ENCODE data around the gene ZNF536.
A peak's percentile ranks its signal among the peaks of the same experiment; 100 is the strongest.

The ZNF536 gene

DNA sequence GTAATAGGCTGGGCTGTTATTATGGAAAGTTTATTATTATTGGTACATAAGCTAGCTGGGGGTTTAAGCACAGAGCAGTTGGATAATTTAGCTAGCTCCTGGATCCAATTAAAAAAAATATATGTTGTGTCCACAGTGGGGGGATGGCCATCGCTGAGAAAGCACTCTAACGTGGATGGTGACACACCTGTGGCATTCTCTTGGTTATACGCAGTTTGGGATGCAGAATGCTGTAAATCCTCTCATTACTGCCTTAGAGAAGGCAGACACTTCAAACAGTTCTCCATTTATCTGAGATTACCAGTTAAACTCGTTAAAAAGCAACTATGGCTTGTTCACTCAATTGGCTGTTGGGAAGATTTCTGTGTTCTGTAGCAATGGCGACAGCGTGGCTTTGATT is 2.4 kb upstream of the ZNF536 start:
- Mint-ChIP-seq H3K36me3 (no peaks in the 10 kb centered on the region), H3K27ac (no peak overlapping the region), H3K4me3 (no peak overlapping the region), H3K9me3 (no peaks in the 10 kb centered on the region), H3K4me1 (no peaks in the 10 kb centered on the region)
- no peak for ATAC-seq
- no peak for DNase-seq (ENCODE audit: low spot score in 2 of 2)

DNA sequence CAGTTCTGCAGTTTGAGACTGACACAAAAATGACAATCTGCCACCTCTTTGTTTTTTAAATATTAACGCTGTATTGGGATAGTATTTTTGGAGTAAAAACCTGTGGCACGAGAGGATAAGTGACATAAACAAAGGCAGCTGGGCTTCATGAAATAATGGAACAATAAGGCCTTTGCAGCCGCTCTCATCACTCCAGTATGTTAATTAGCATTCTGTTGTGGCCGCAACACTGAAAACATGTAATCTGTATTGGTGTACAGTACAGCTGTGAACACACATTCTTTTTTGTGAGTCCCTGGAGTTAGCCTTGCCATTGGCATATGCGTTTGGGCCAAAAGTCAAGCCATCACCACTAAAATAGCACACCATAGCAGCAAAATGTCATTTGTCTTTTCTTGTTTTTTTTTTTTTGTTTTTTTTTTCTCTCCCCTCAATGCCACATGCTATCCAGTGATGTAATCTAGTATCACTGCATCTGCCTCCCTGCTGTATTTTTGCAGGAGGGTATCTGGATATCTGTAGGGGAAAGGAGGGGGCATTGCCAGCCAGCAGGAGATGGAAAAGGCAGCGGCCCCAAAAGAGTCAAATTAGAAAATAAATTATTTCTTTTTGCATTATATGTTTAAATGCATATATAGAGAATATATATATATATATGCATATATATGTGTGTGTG is 885 bp upstream of the ZNF536 start:
- Mint-ChIP-seq H3K36me3 (no peaks in the 10 kb centered on the region), H3K4me3 (no peak overlapping the region), H3K4me1 (no peaks in the 10 kb centered on the region), H3K9me3 (no peaks in the 10 kb centered on the region), H3K27ac (no peak overlapping the region)
- ATAC-seq (no peak), DNase-seq (ENCODE audit: low spot score in 2 of 2) (no peak)

- Mint-ChIP-seq H3K9me3 (no peaks in the 10 kb centered on the region), H3K4me1 (no peaks in the 10 kb centered on the region), H3K27ac (no peak overlapping the region), H3K36me3 (no peaks in the 10 kb centered on the region), H3K4me3 (no peak overlapping the region)
- DNase-seq (ENCODE audit: low spot score in 2 of 2) (no peak), ATAC-seq (no peak)
Observed at GRCh38 chr19:30373593-30373992, 1.4 kb downstream of the ZNF536 start.

DNA sequence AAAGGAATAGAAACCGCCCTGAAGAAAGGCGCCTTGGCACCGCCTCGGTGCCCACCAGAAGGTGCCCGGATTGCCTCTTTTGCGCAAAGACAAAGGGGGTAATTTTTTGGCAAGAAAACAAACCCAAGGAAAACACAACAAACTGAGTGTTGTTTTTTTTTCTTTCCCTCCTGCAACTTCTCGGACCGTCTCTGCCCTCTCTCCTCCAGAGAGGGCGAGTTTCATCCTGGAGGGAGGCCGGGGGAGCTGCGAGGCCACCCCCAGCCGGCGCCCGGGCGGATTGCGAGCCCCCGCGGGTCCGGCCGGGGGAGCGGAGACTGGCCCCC is 2.3 kb downstream of the ZNF536 start:
- DNase-seq (ENCODE audit: low spot score in 2 of 2) (no peak), ATAC-seq (no peak)
- Mint-ChIP-seq H3K4me3 (no peak overlapping the region), H3K9me3 (no peaks in the 10 kb centered on the region), H3K36me3 (no peaks in the 10 kb centered on the region), H3K27ac (no peak overlapping the region), H3K4me1 (no peaks in the 10 kb centered on the region)

DNA sequence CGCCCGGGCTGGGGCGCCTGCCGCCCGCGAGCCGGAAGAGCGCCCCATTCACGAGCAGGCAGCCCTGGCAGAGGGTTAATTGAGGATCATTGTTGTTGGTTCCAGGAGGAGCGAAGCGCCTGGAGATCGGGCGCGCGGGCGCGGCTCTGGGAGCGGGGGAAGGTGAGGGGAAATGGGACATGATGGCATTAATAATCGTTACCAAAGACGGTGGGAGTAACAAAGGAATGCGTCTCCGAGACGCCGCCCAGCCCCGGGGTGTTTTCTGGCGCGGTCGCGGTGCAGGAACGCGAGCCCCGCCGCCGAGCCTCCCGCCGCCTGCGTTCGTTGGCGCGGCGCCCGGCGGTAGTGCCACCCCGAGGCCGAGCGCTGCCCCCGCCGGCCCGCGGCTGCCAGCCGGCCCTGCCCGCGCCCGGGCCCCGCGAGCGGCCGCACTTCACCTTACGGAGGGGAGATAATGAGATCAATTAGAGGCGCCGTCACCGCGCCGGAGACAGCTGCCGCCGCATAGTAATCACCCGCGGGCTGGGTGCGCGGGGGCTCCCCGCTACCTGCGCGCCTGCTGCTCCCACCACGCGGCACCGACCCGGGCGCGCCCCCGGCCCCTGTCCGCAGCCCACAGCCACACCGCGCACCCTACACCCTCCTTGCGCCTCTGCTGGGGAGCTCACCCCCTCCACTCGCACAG is 2.8 kb downstream of the ZNF536 start:
- Mint-ChIP-seq H3K4me3 (no peak overlapping the region), H3K36me3 (no peaks in the 10 kb centered on the region), H3K27ac (no peak overlapping the region), H3K4me1 (no peaks in the 10 kb centered on the region), H3K9me3 (no peaks in the 10 kb centered on the region)
- no peak for DNase-seq (ENCODE audit: low spot score in 2 of 2)
- no peak for ATAC-seq

GRCh38 chr19:30375553-30376031 is 3.4 kb downstream of the ZNF536 start:
- DNase-seq (ENCODE audit: low spot score in 2 of 2) (no peak), ATAC-seq (peak; percentile 39)
- Mint-ChIP-seq H3K4me1 (no peaks in the 10 kb centered on the region), H3K27ac (no peak overlapping the region), H3K9me3 (no peaks in the 10 kb centered on the region), H3K4me3 (no peak overlapping the region), H3K36me3 (no peaks in the 10 kb centered on the region)

DNA sequence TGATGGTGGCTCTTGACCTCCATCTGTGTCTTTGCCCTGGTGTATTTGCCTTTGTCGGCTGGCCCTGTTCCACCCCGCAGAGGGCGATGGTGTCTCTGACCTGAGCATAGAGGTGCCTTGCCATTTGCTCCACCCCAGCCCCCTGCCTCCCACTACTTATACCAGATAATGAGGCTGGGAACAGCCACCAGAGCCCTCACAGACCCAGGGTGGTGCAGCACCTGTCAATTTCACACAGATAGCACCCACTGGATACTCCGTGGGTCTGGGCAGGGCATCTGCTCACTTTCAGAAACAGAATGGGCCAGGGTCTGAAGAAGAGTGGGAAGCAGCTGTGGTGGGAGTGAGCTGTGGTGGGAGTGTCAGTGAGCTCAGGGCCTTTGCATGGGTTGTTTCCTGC is 4.1 kb downstream of the ZNF536 start:
- Mint-ChIP-seq H3K4me1 (no peaks in the 10 kb centered on the region), H3K4me3 (no peak overlapping the region), H3K36me3 (no peaks in the 10 kb centered on the region), H3K27ac (no peak overlapping the region), H3K9me3 (no peaks in the 10 kb centered on the region)
- ATAC-seq = no peak
- DNase-seq (ENCODE audit: low spot score in 2 of 2) = no peak

DNA sequence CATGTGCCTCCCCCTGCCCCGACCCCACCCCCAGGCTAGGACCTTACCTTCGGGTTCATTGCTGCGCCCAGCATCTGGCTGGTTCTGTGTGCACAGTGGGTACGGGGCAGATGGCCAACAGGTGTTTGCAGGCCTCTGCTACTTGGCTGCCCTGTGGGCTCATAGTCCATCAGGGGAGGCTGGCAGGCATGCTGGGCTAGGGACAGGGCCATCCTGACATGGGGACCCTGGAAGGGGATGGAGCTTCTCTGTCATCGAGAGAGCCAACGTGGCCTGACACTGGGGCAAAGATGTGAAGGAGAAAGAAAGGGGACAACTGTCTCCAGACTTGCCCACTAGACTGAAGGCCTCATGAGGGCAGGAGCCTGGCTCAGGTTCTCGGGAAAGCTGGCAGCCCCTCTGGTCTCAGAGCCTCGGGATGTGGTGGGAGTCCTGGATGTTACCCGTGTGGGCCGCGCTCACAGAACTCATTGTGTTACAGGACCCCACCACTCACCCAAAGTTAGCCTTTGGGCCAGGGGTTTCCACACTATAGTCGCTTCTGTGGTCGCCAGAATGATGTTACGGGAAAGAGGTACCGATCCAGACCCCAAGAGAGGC is 4.7 kb downstream of the ZNF536 start:
- ATAC-seq (no peak), DNase-seq (ENCODE audit: low spot score in 2 of 2) (no peak)
- H3K4me3 Mint-ChIP-seq = no peak overlapping the region
- no peaks in the 10 kb centered on the region for H3K4me1 Mint-ChIP-seq
- no peak overlapping the region for H3K27ac Mint-ChIP-seq
- no peaks in the 10 kb centered on the region for H3K36me3 Mint-ChIP-seq
- no peaks in the 10 kb centered on the region for H3K9me3 Mint-ChIP-seq

- ATAC-seq (no peak), DNase-seq (ENCODE audit: low spot score in 2 of 2) (no peak)
- Mint-ChIP-seq H3K4me3 (no peak overlapping the region), H3K36me3 (no peaks in the 10 kb centered on the region), H3K27ac (no peak overlapping the region), H3K4me1 (no peaks in the 10 kb centered on the region), H3K9me3 (no peaks in the 10 kb centered on the region)
Observed at GRCh38 chr19:30378701-30379100, 6.5 kb downstream of the ZNF536 start.

DNA sequence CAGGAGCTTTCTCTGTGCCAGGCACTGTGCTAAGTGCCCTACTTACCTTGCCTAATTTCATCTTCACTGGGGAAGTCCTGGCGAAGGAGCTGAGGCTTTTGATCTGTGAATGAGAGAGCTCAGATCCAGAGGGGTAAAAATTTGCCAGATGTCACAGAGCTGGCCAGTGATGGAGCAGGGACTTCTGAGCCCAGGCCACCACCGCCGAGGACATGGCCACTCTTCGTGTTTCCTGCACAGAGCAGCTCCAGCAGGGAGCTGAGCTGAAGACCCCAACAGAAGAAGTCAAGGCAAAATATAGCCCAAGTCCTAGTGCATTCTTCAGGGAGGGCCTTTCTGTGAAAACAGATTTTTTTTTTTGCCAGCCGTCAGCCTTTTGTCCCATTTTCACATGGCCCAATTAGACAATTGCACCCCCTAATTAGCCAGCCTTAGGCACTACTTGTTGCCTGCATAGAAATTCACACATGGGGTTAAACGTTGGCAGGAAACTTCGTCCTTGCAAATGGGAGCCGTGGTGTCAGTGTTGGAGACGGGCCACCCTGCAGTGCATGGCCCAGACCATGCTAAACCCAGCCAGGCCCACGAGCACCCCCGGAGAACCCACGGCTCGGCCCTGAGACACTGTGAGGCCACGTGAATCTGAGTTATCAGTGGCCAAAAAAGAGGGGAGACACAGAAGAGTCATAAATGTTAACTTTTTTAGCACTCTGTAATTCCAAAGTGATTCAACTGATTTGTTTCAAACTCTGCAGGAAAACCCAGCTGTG is 7.8 kb downstream of the ZNF536 start:
- ATAC-seq = no peak
- H3K27ac Mint-ChIP-seq = no peak overlapping the region
- DNase-seq (ENCODE audit: low spot score in 2 of 2) = no peak
- no peak overlapping the region for H3K4me3 Mint-ChIP-seq
- H3K36me3 Mint-ChIP-seq = no peaks in the 10 kb centered on the region
- no peaks in the 10 kb centered on the region for H3K4me1 Mint-ChIP-seq
- H3K9me3 Mint-ChIP-seq = no peaks in the 10 kb centered on the region

- H3K27ac Mint-ChIP-seq = no peak overlapping the region
- no peak for ATAC-seq
- H3K4me3 Mint-ChIP-seq = no peak overlapping the region
- no peaks in the 10 kb centered on the region for H3K4me1 Mint-ChIP-seq
- no peaks in the 10 kb centered on the region for H3K36me3 Mint-ChIP-seq
- no peak for DNase-seq (ENCODE audit: low spot score in 2 of 2)
- no peaks in the 10 kb centered on the region for H3K9me3 Mint-ChIP-seq
Observed at GRCh38 chr19:30381366-30381765, 9.2 kb downstream of the ZNF536 start.

DNA sequence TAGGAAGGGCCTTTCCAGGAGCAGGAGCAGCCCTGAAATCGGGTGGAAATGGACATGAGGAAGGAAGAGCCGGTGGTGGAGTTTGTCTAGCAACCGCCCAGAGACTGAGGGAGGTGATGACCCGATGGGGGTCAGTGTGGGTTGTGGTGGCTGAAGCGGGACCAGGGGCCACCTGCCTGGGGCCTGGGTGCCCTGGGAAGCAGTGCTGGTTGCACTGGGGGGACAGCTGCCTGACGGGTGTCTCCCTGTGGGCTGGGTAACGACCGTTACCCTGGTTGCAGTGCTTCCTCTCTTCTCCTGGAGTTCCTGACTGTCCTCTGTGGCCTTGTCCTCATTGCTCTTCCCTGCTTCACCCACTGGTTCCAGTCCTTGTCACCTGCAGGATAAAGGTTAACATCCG is 13.0 kb downstream of the ZNF536 start:
- Mint-ChIP-seq H3K36me3 (no peaks in the 10 kb centered on the region), H3K9me3 (no peaks in the 10 kb centered on the region), H3K27ac (no peak overlapping the region), H3K4me1 (no peaks in the 10 kb centered on the region), H3K4me3 (no peak overlapping the region)
- no peak for DNase-seq (ENCODE audit: low spot score in 2 of 2)
- no peak for ATAC-seq

- Mint-ChIP-seq H3K36me3 (no peaks in the 10 kb centered on the region), H3K27ac (no peak overlapping the region), H3K4me1 (no peaks in the 10 kb centered on the region), H3K9me3 (no peaks in the 10 kb centered on the region), H3K4me3 (no peak overlapping the region)
- DNase-seq (ENCODE audit: low spot score in 2 of 2) = no peak
- ATAC-seq = no peak
Observed at GRCh38 chr19:30385666-30386065, 13.5 kb downstream of the ZNF536 start.

GRCh38 chr19:30386551-30387143 is 14.5 kb downstream of the ZNF536 start:
- ATAC-seq = no peak
- Mint-ChIP-seq H3K36me3 (no peaks in the 10 kb centered on the region), H3K4me1 (no peaks in the 10 kb centered on the region), H3K9me3 (no peaks in the 10 kb centered on the region), H3K4me3 (no peak overlapping the region), H3K27ac (no peak overlapping the region)
- DNase-seq (ENCODE audit: low spot score in 2 of 2) = no peak

DNA sequence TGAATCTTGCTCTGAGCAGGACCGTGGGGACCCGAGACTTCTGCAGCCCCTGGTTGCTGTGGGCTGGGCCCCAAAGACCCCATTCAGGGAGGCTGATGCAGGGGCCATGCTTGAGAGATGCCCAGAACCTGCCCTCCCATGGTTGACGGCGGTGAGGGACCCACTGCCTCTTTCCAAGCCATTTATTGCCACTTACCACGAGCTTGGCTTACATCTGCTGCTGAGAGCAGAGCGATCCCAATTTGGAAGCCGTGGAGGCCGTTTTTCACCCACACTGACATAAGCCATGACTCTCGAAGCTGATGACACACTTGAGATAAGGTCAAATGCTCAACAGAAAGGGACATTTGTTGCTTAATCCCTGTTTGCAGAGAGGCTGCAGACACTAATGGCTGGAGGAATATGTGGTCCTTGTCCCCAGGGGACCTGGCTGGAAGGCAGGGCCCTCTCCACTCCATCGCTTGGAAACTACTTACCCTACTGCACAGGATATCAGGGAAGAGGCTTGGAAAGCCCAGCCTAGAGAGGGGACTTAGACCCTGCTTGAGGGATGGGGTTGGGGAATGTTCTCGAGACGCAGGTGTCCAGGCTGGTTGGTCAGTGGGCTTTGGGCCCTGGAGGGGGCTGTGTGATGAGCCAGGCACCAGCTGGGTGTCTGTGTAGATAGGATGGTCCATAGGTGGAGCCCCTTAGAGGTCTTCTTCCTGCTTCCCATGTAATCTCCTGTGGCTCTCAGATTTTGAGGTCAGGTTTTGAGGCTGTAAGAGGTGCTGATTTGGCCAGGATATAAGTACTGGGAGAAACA is 15.3 kb downstream of the ZNF536 start:
- Mint-ChIP-seq H3K27ac (no peak overlapping the region), H3K4me3 (no peak overlapping the region), H3K36me3 (no peaks in the 10 kb centered on the region), H3K4me1 (no peaks in the 10 kb centered on the region), H3K9me3 (no peaks in the 10 kb centered on the region)
- DNase-seq (ENCODE audit: low spot score in 2 of 2) = no peak
- no peak for ATAC-seq
